GM19035 (cell line): ENCODE data around the gene MMP13.
"Not testable (repeated sequence)": the region's sequence is repeated elsewhere in the genome, so short reads cannot be mapped to it uniquely, and the experiment has no call there.

Experiments
- ATAC-seq: cut with Tn5 transposase; IDR thresholded peaks from one replicate; pipeline ENCODE4 v1.9.1; 2021; ENCODE audit not compliant: unreplicated experiment

The MMP13 gene

GRCh38 chr11:102903895-102904294 is 51.6 kb downstream of the MMP13 start:
- not testable (repeated sequence) for ATAC-seq

GRCh38 chr11:102900346-102900745 is 55.2 kb downstream of the MMP13 start:
- ATAC-seq, result no peak
